GM21529 (cell line): ENCODE data around the gene KLK1.
A peak's percentile ranks its signal among the peaks of the same experiment; 100 is the strongest.
"Not testable (repeated sequence)": the region's sequence is repeated elsewhere in the genome, so short reads cannot be mapped to it uniquely, and the experiment has no call there.

ENCODE experiments used
- ATAC-seq: cut with Tn5 transposase; IDR thresholded peaks from one replicate; pipeline ENCODE4 v1.9.1; 2021; ENCODE audit not compliant: unreplicated experiment

The KLK1 gene

DNA sequence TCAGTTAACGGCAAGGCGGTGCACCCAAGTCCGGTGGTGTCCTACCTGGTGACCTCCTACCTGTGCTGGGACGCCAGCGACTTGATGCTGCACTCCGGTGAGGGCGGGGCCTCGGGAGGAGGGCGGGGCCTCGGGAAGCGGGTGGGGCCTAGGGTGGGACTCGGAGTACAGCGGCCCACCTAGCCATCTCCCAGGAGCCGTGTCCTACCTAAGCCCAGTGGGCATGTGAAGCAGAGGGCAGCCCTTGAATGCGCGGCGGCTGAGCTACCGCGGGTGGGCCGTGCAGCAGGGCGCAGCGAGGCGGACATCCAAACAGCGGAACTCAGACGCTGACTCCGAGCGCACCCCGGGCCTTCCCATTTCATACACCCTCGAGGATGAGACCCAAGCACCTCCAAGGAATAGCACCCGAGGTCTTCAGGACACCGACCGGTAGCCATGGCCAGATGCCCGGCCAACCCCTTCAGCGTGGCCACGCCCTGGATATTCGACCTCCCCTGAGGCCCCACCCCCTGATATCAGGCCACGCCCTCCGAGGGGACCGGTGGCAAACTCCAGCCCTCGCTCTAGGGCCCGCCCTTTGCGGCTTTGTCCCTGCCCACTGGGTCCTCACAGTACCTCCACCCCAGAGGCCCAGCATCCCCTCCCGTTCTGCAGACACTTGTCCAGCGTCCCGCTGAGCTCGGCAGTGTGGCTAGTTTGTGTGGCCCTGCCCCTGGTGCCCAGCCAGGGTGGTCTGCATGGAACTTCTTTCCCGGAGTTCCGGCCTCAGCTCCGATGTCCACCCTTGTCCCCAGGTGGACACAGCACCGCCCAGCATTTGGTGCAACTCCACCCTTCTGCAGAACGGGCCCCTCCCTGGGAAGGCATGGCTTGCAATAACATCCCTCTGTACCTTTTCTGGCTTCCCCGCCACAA is 5.4 kb downstream of the KLK1 start:
- peak; percentile 61 for ATAC-seq

DNA sequence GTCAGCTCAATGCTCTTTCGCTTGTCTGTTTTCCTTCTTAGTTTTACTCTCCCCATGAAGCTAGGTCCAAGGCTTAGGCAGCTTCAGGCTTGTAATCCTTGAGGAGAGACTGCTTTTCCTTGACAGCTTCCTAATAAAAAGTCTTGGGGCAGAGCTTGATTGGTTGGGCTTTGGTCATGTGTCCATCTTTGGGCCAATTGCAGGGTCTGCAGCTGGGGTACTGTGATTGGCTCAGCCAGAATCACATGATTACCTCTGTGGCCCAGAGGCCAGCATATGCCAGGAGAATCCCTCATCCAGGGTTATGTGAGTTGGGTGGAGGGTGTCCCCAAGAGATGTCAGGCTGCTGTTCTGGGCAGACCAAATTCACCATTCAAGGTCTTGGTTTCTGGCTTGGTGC is 8.1 kb downstream of the KLK1 start:
- no peak for ATAC-seq

DNA sequence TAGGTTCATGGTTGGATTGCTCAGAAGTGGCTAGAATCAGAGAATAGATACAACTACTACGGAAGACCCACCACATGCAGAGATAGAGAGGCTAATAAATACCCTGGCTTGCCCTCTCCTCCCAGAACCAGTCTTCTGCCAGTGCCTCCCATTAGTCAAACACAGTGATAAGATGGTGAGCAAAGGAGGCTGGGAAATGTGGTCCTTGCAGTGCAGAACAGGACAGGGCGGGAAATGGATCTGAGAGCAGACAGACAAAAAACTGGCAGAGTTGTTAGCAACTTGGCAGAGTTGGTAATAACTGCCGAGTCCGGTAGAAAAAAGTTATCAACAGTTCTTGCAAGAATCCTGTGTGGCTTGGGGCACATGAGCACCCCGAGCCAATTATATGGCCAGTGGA is 8.7 kb downstream of the KLK1 start:
- ATAC-seq = no peak

DNA sequence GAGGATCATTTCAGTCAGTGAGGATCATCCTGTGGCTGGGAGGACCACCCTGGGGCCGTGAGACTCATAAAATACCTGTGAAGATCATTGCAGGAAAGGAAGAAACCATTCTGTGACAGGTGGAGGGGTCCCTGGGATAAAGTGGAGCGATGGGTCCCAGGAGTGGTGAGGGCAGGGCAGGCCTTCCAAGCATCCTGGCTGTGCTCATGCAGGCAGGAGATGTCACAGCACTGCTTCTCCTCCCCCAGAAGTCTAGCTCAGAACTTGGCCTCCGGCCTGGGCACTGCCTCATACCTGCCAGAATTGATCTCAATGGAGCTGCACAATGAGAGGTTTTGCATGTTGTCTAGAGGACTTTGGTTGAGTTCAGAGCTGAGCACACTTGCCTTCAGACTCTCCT is 11.1 kb downstream of the KLK1 start:
- no peak for ATAC-seq

- ATAC-seq = not testable (repeated sequence)
Measured at GRCh38 chr19:50811622-50812238, 11.9 kb downstream of the KLK1 start.

- no peak for ATAC-seq
Measured at GRCh38 chr19:50808856-50809255, 14.7 kb downstream of the KLK1 start.

DNA sequence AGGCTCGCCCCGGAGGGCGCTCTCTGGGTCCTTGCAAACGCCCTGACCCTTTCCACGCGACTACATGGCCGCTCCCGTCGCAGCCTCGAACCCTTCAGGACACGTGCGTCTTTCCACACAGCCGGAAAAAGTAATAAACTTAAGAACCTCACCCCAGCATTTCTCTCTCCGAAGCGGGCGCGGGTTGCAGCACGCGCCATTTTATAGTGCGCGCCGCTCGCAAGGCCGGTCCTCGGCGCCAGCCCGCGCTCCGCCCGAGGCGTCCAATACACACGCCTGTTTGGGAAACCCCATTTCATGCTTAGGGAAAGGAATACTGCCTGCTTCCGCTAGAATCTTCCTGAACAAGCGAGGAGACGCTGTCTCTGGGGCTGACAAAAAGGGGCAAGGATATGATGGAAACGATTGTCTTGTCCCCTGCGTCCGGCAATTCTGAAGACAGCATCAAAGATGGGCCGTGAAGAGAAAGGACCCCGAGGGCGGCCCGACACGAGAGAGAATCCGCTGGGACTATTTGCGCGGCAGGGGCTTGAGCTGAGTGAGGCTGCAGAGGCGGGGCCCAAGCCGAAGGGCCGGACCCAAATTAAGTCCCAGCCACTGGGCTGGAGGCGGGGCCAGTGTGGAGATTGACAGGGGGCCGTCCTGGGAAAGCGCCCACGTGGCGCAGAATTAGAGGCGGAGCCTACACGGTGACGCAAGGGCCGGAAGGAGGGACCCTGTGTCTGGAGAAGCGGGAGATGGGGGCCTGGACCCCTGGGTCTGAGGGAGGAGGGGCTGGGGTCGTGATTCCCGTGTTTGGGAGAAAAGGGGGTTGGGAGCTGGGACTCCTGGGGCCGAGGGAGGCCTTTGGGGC is 18.9 kb downstream of the KLK1 start:
- ATAC-seq = peak; percentile 90

DNA sequence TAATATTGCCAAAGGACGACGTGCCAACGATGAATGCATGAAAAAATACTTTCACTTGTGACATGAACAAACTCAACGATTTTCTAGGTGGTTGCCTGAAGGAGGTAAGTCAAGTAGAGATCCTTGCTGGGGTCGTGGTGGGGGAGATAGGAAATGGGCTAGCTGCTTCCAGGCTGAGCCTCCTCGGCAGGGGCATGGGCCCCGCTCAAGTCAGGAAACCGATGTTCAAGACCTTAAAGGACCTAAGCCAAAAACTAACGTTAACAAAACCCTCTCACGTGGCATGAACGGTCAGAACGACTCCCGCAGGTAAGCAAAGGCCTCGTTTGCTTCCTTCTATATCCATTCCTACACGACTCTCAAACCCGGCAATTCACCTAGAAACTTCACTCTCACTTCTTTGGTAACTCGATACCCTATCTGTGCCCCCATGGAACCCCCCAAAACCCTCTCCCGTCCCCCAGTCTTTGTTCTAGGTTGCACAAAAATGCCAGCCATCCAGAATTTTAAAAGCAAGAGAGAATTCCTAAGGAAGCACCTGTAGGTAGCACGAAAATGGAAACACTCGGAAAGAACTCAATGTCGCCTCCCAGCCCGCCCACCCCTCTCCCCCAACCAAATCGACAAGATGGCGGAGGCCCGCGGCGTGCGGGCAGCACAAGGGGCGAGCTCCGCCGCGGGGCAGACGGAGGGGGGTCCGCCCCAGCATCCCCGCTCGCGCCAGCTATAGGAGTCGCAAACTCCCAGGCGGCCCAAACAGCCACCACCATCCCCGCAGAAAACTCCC is 19.8 kb downstream of the KLK1 start:
- no peak for ATAC-seq

DNA sequence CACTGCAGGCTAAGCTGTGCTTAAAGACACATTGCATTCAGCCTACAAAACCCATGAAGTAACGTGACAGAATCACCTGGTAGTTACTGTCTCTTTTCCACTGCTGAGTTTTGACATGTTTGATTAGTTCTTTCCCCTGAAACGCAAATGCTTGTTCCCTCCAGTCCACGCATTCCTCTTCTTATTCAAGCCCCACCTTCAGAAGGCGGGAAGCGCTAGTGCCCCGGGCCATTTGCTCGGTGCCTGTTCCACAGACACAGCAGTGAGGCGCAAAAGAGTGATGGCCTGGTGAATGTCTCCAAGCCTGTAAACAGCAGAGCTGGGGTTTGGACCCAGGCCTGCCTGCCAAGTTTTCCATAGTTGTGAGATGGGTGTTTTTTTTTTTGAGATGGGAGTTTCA is 22.5 kb downstream of the KLK1 start:
- no peak for ATAC-seq

GRCh38 chr19:50799547-50799851 is 24.1 kb downstream of the KLK1 start:
- ATAC-seq = no peak

DNA sequence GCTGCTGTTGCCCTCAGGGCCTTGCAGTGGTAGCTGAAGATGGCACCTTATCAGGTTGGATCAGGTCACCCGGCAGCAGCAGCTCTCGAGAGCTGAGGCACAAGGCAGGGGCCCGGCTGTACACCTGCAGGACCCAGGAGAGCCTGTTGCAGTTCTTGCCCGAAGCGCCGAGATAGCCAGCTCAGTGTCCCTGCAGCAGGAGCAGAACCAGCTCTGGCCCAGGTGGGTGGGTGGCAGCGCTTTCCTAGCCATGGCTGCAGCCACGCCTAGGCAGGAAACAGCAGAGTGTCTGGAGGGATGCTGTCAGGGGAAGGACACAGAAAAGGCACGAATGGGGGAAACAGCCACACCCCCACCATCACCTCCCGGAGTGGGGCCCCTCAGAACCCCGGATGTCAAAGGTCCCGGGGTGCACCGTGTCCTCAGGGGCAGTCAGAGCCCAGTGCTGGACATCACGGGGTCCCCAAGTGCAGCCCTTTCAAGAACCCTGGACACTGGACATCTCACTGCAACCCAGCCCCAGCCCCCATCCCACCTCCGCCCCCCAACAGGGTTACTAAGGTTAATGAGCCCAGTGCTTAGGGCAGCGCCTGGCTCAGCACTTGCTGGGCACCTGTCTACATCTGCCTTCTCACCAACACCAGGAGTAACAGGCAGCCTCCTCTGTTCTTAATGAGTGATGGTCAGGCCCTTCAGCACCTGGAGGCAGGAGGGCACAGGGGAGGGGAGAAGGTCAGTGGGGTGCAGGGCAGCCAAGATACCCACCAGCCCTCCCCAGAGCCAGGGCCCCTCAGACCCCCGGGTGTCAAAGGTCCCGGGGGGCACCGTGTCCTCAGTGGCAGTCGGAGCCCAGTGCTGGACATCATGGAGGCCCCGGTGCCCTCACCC is 24.7 kb downstream of the KLK1 start:
- no peak for ATAC-seq

- no peak for ATAC-seq
Measured at GRCh38 chr19:50797781-50798658, 25.6 kb downstream of the KLK1 start.

DNA sequence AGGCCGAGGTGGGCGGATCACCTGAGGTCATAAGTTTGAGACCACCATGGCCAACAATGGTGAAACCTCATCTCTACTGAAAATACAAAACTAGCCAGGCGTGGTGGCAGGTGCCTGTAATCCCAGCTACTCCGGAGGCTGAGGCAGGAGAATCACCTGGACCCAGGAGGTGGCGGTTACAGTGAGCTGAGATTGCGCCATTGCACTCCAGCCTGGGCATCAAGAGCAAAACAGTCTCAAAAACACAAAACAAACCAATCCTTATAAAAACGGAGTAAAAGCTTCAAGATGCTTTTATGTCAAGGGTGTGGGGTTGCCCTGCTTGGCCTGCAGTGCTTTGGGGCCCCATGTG is 26.2 kb downstream of the KLK1 start:
- ATAC-seq = no peak

DNA sequence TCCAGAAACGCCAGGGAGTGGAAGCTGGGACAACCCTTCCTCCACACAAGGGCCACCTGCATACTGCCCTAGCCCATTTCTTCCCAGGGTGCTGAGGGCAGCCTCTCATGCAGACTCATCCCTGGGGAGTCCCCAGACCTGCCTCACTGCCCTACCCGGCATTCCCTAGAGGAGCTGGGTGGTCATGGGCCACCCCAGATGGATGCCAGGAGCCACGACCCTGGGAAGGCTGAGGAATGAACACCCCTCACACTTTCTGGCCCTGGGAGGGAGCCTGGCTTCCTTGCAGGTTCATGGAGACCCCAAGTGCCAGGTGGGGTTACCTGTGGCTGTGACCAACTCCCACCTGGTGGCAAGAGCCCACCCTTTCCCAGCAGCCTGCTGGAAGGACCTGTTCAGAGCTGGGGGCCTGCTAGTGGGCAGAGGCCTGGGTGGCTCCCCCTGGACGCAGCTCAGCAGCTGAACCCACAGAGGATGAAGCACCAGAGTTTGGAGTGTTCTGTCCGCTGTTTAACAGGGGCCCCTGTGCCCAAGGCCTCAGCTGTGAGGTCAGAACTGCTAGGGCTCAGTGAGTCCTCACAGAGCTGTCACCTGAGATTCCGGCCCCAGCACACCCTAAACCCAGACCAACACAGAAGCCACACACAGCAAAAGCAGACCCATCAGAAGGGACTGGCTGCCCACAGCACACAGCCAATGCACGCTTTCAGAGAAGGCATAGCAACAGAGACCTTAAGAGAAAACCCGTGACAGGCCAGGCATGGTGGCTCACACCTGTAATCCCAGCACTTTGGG is 26.8 kb downstream of the KLK1 start:
- ATAC-seq = no peak

GRCh38 chr19:50796128-50796633 is 27.4 kb downstream of the KLK1 start:
- no peak for ATAC-seq

- ATAC-seq = no peak
Measured at GRCh38 chr19:50795664-50796073, 27.9 kb downstream of the KLK1 start.

DNA sequence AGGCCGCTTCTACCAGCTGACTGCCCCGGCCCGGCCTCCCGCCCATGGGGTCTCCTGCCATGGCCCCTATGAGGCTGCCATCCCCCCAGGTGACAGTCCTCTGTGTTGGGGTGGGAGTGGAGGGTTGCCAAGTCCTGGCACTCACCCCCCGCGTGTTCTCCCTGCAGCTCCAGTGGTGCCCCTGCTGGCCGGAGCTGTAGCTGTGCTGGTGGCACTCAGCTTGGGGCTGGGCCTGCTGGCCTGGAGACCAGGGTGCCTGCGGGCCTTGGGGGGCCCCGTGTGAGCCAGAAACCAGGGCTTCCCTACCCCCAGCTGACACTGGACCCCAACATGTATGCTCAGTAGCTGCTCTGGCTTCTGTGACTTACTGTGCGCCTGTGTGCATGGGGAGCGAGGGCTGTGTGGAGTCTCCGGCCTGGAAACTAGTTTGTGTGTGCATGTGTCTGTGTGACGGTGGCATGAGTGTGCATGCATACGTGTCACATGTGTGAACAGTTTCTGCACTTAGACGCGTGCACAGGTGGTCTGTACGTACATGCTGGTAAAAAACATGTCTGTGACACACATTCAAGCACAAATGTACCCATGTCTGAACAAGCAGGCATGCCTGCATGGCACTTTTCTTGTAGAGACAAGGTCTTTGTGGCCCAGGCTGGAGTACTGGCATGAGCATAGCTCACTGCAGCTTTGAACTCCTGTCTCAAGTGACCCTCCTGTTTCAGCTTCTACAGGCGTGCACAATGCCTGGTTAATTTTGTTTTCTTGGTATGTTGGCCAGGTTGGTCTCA is 28.5 kb downstream of the KLK1 start:
- ATAC-seq = no peak
